H9 (cell line): ENCODE data around the gene TBX5. TPM values are rescaled to one million over a fixed set of nuclear protein-coding genes. Genes with fewer than 3 reads are reported as not detected.

Experiments
- DNase-seq: peaks from one replicate; pipeline ENCODE4 v3.0.0-alpha.2; 2017
- H2AFZ ChIP-seq: one replicate; pipeline ENCODE4 v1.6.1; 2013; ENCODE audit warnings: mild to moderate bottlenecking, low read length, control low read depth, moderate library complexity
- H2AK5ac ChIP-seq: 2 replicates; pipeline ENCODE4 v1.6.1; 2013; ENCODE audit warnings: low read length, control low read depth, mixed read lengths; ENCODE audit not compliant: insufficient read length
- H2BK120ac ChIP-seq: one replicate; pipeline ENCODE4 v1.6.1; 2013; ENCODE audit warnings: low read depth, mild to moderate bottlenecking, low read length, control low read depth, inconsistent platforms; ENCODE audit not compliant: poor library complexity, severe bottlenecking
- H2BK12ac ChIP-seq: 2 replicates; pipeline ENCODE4 v1.6.1; 2013; ENCODE audit warnings: low read length, control low read depth, mixed read lengths, low read depth; ENCODE audit not compliant: insufficient read length
- H2BK15ac ChIP-seq: 2 replicates; pipeline ENCODE4 v1.6.1; 2013; ENCODE audit warnings: low read depth, low read length, control low read depth
- H2BK20ac ChIP-seq: one replicate; pipeline ENCODE4 v1.6.1; 2013; ENCODE audit warnings: low read depth, mild to moderate bottlenecking, low read length, control low read depth, inconsistent platforms; ENCODE audit not compliant: poor library complexity, severe bottlenecking
- H2BK5ac ChIP-seq: 2 replicates; pipeline ENCODE4 v1.6.1; 2013; ENCODE audit warnings: low read length, control low read depth, mixed read lengths; ENCODE audit not compliant: insufficient read length
- H3K14ac ChIP-seq: 2 replicates; pipeline ENCODE4 v1.6.1; 2013; ENCODE audit warnings: low read length, control low read depth; ENCODE audit not compliant: insufficient read depth
- H3K18ac ChIP-seq: 2 replicates; pipeline ENCODE4 v1.6.1; 2013; ENCODE audit warnings: low read depth, mild to moderate bottlenecking, mixed read lengths, low read length, control low read depth; ENCODE audit not compliant: insufficient read length
- H3K23ac ChIP-seq: 2 replicates; pipeline ENCODE4 v1.6.1; 2013; ENCODE audit warnings: low read length, control low read depth, mixed read lengths, low read depth; ENCODE audit not compliant: insufficient read length
- H3K23me2 ChIP-seq: 2 replicates; pipeline ENCODE4 v1.6.1; 2013; ENCODE audit warnings: low read depth, mild to moderate bottlenecking, mixed read lengths, low read length, control low read depth; ENCODE audit not compliant: insufficient read length, poor library complexity, severe bottlenecking
- H3K27ac ChIP-seq: 2 replicates; pipeline ENCODE4 v1.5.1; 2013; ENCODE audit warnings: low read length, control low read depth, mixed read lengths, low read depth; ENCODE audit not compliant: insufficient read length
- H3K27me3 ChIP-seq: 2 replicates; pipeline ENCODE4 v1.6.1; 2013; ENCODE audit warnings: low read length, control low read depth, inconsistent platforms; ENCODE audit not compliant: insufficient read depth
- H3K4ac ChIP-seq: 2 replicates; pipeline ENCODE4 v1.6.1; 2013; ENCODE audit warnings: low read depth, mild to moderate bottlenecking, control low read depth, inconsistent platforms, low read length, moderate library complexity
- H3K4me1 ChIP-seq: 2 replicates; pipeline ENCODE4 v1.6.1; 2013; ENCODE audit warnings: low read length, control low read depth, inconsistent platforms; ENCODE audit not compliant: insufficient read depth
- H3K4me2 ChIP-seq: 2 replicates; pipeline ENCODE4 v1.6.1; 2013; ENCODE audit warnings: low read length, control low read depth, mixed read lengths; ENCODE audit not compliant: insufficient read length, insufficient read depth
- H3K56ac ChIP-seq: 2 replicates; pipeline ENCODE4 v1.6.1; 2013; ENCODE audit warnings: low read depth, mild to moderate bottlenecking, mixed read lengths, low read length, control low read depth; ENCODE audit not compliant: insufficient read length
- H3K79me1 ChIP-seq: 2 replicates; pipeline ENCODE4 v1.6.1; 2013; ENCODE audit warnings: low read depth, mild to moderate bottlenecking, moderate library complexity, low read length, control low read depth, inconsistent platforms; ENCODE audit not compliant: insufficient read depth, poor library complexity, severe bottlenecking
- H3K79me2 ChIP-seq: 2 replicates; pipeline ENCODE4 v1.6.1; 2013; ENCODE audit warnings: low read length, control low read depth, inconsistent platforms; ENCODE audit not compliant: insufficient read depth
- H3K9ac ChIP-seq: 2 replicates; pipeline ENCODE4 v1.6.1; 2013; ENCODE audit warnings: low read length, control low read depth, mixed read lengths; ENCODE audit not compliant: insufficient read length; ENCODE audit errors: extremely low read depth
- H3K9me3 ChIP-seq: one replicate; pipeline ENCODE4 v1.6.1; 2013; ENCODE audit warnings: low read depth, low read length, inconsistent platforms; ENCODE audit not compliant: control insufficient read depth
- H3T11ph ChIP-seq: one replicate; pipeline ENCODE4 v1.6.1; 2013; ENCODE audit warnings: mild to moderate bottlenecking, low read length, control low read depth, inconsistent platforms
- H4K20me1 ChIP-seq: one replicate; pipeline ENCODE4 v1.6.1; 2013; ENCODE audit not compliant: control insufficient read depth, insufficient read length, insufficient read depth
- H4K5ac ChIP-seq: 2 replicates; pipeline ENCODE4 v1.6.1; 2013; ENCODE audit warnings: low read depth, mild to moderate bottlenecking, mixed read lengths, low read length, control low read depth; ENCODE audit not compliant: insufficient read length
- H4K8ac ChIP-seq: replicated peaks from 2 replicates; pipeline ENCODE4 v1.6.1; 2013; ENCODE audit warnings: low read length, control low read depth, mixed read lengths, low read depth; ENCODE audit not compliant: insufficient read length
- H4K91ac ChIP-seq: 2 replicates; pipeline ENCODE4 v1.6.1; 2013; ENCODE audit warnings: low read depth, mild to moderate bottlenecking, moderate library complexity, mixed read lengths, low read length, control low read depth; ENCODE audit not compliant: insufficient read length
- H3K27ac Mint-ChIP-seq, 3 experiments: 2 replicates in 2 of 3; 3 replicates in 1 of 3; pipeline ENCODE4 v1.8.0; 2020 to 2021; ENCODE audit warnings: mixed read lengths in 3 of 3, mild to moderate bottlenecking in 1 of 3, moderate library complexity in 1 of 3
- H3K27me3 Mint-ChIP-seq: 2 replicates; pipeline ENCODE4 v1.8.0; 2021; ENCODE audit warnings: low read depth, mild to moderate bottlenecking, moderate library complexity, mixed read lengths
- H3K36me3 Mint-ChIP-seq, 3 experiments: 2 replicates in 2 of 3; 3 replicates in 1 of 3; pipeline ENCODE4 v1.8.0; 2020 to 2021; ENCODE audit warnings: low read depth in 3 of 3, mixed read lengths in 3 of 3; ENCODE audit not compliant: insufficient read depth in 1 of 3
- H3K4me1 Mint-ChIP-seq, 2 experiments: 2 replicates each; pipeline ENCODE4 v1.8.0; 2020; ENCODE audit warnings: mixed read lengths in 2 of 2
- H3K4me3 Mint-ChIP-seq, 2 experiments: 2 replicates in 1 of 2; 3 replicates in 1 of 2; pipeline ENCODE4 v1.8.0; 2020 to 2021; ENCODE audit warnings: mild to moderate bottlenecking in 2 of 2, mixed read lengths in 2 of 2, moderate library complexity in 1 of 2
- H3K9me3 Mint-ChIP-seq, 2 experiments: 2 replicates in 1 of 2; 3 replicates in 1 of 2; pipeline ENCODE4 v1.8.0; 2020; ENCODE audit warnings: mild to moderate bottlenecking in 2 of 2, mixed read lengths in 2 of 2, moderate library complexity in 1 of 2
- WGBS: extraction: QIAGEN DNeasy Blood & Tissue Kit; methylation state at CpG from one replicate; pipeline ENCODE4 v1.1.7; 2013; ENCODE audit warnings: missing lambda C conversion rate, low lambda C conversion rate, mixed read lengths; ENCODE audit not compliant: insufficient read length; ENCODE audit errors: extremely low coverage; 5-methylcytosine and 5-hydroxymethylcytosine counted together
- total RNA-seq: library from RNA; stranded (reverse); gene quantifications from 2 replicates; pipeline ENCODE4 v1.2.1, GENCODE V29; 2021
- TF ChIP-seq, protein P1 (sequence below): fragments of 200-600 bp; sonication (generic); conservative IDR thresholded peaks from 3 replicates; pipeline ENCODE4 v1.8.0; 2021; ENCODE audit warnings: antibody characterized with exemption, mild to moderate bottlenecking

TBX5 gene
- total RNA-seq, 1 experiment from 2014 or later: not detected

DNA sequence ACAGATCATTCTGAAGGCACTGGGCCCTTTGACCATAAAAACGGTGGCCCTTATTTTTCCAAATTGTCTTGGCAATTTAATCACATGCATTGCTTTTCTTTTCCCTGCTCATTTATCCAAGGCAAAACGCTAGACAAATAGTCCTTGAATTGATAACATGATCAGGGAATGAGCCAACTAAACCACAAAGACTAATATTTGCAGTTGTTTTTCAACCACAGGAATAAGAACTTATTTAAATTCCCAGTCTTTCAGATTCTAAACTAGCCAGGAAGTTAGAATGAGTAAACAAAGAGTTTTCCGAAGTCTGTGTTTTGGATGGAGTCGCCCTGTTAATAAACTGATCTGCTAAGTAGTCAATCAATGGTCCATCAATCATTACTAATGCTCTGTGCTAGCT is 14.9 kb downstream of the TBX5 start:
- H2AFZ ChIP-seq: no peak overlapping the region
- H3K23me2 ChIP-seq: no peaks in the 10 kb centered on the region
- no peaks in the 10 kb centered on the region for H3K79me1 ChIP-seq
- no peak overlapping the region for H3K56ac ChIP-seq
- no peak for DNase-seq
- H3K4me2 ChIP-seq: no peak overlapping the region
- no peak overlapping the region for H2AK5ac ChIP-seq
- TF ChIP-seq, protein P1, sequence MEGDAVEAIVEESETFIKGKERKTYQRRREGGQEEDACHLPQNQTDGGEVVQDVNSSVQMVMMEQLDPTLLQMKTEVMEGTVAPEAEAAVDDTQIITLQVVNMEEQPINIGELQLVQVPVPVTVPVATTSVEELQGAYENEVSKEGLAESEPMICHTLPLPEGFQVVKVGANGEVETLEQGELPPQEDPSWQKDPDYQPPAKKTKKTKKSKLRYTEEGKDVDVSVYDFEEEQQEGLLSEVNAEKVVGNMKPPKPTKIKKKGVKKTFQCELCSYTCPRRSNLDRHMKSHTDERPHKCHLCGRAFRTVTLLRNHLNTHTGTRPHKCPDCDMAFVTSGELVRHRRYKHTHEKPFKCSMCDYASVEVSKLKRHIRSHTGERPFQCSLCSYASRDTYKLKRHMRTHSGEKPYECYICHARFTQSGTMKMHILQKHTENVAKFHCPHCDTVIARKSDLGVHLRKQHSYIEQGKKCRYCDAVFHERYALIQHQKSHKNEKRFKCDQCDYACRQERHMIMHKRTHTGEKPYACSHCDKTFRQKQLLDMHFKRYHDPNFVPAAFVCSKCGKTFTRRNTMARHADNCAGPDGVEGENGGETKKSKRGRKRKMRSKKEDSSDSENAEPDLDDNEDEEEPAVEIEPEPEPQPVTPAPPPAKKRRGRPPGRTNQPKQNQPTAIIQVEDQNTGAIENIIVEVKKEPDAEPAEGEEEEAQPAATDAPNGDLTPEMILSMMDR: no peak
- no peak overlapping the region for H2BK15ac ChIP-seq
- H3K9me3 ChIP-seq: no peaks in the 10 kb centered on the region
- Mint-ChIP-seq H3K36me3 (no peaks in the 10 kb centered on the region; a peak in 1 of 7 replicates), H3K4me3 (no peak overlapping the region), H3K4me1 (peaks cover 32 to 36% of the 10 kb centered on the region in 2 experiments), H3K27me3 (peaks cover 60% of the 10 kb centered on the region), H3K27ac (no peak overlapping the region), H3K9me3 (no peaks in the 10 kb centered on the region; a peak in 1 of 5 replicates)
- H4K5ac ChIP-seq: no peak overlapping the region
- no CpG with 5 or more reads among the region's 4 CpGs for WGBS
- no peak overlapping the region for H2BK12ac ChIP-seq
- H3K27me3 ChIP-seq: peaks cover 28% of the 10 kb centered on the region
- no peak overlapping the region for H3K14ac ChIP-seq
- H2BK5ac ChIP-seq: no peak overlapping the region
- peaks cover 2% of the 10 kb centered on the region; the same call in 1 of the 2 replicates for H3K4me1 ChIP-seq
- no peak overlapping the region for H2BK120ac ChIP-seq
- H3T11ph ChIP-seq: no peak overlapping the region
- no peak overlapping the region for H3K18ac ChIP-seq
- H4K91ac ChIP-seq: no peak overlapping the region
- H3K4ac ChIP-seq: no peak overlapping the region
- H3K23ac ChIP-seq: no peak overlapping the region
- no peaks in the 10 kb centered on the region for H3K79me2 ChIP-seq
- no peak overlapping the region for H3K9ac ChIP-seq
- H2BK20ac ChIP-seq: no peak overlapping the region
- no peak overlapping the region for H4K8ac ChIP-seq
- no peaks in the 10 kb centered on the region for H4K20me1 ChIP-seq
- H3K27ac ChIP-seq: no peak overlapping the region
